ENCODE measurements around the gene TBC1D14. TPM values are rescaled to one million over a fixed set of nuclear protein-coding genes. Genes with fewer than 3 reads are reported as not detected.

Gene TBC1D14
- total RNA-seq, 1 experiment from 2014 or later = 50.2 TPM

DNA sequence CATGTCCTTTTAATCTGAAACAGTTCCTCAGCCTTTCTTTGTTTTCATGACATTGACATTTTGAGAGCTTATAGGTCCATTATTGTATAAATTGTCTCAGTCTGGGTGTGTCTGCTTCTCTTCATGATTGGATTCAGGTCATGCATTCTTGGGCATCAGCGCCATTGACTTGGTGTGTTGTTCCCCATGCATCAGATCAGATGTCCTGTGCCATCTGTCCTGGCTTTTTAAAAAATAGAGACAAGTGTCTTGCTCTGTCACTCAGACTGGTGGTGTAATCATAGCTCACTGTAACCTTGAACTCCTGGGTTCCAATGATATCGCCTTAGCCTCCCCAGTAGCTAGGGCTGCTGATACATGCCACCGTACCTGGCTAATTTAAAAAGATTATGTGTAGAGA lies 55.7 kb downstream of the TBC1D14 start:
- no CpG with 5 or more reads among the region's 3 CpGs for WGBS (ENCODE audit: extremely low coverage, insufficient read length, low lambda C conversion rate)
- no peaks in the 10 kb centered on the region for H3K23me2 ChIP-seq (ENCODE audit: insufficient read length, low read depth, low read length, poor library complexity, severe bottlenecking)
- no peak overlapping the region for H3K14ac ChIP-seq (ENCODE audit: insufficient read depth, low read length)
- H2BK20ac ChIP-seq (ENCODE audit: low read depth, low read length, poor library complexity, severe bottlenecking) = no peak overlapping the region
- no peaks in the 10 kb centered on the region for H4K20me1 ChIP-seq (ENCODE audit: control insufficient read depth, insufficient read depth, insufficient read length)
- H2BK5ac ChIP-seq (ENCODE audit: insufficient read length, low read length) = no peak overlapping the region
- H3K4me3 Mint-ChIP-seq = no peak overlapping the region
- H2BK12ac ChIP-seq (ENCODE audit: insufficient read length, low read depth, low read length) = no peak overlapping the region
- no peak overlapping the region for H3K23ac ChIP-seq (ENCODE audit: insufficient read length, low read depth, low read length)
- DNase-seq = no peak
- peaks cover 5% of the 10 kb centered on the region; the same call in 1 of the 2 replicates for H3K4me1 ChIP-seq (ENCODE audit: insufficient read depth, low read length)
- no peak overlapping the region; a peak in 1 of 7 replicates for H3K27ac Mint-ChIP-seq
- H3K79me2 ChIP-seq (ENCODE audit: insufficient read depth, low read length) = no peaks in the 10 kb centered on the region; the same call in 1 of the 2 replicates
- H3K4me1 Mint-ChIP-seq = peaks cover 31 to 46% of the 10 kb centered on the region in 2 experiments
- H2AK5ac ChIP-seq (ENCODE audit: insufficient read length, low read length) = no peak overlapping the region
- no peak overlapping the region for H2BK120ac ChIP-seq (ENCODE audit: low read depth, low read length, poor library complexity, severe bottlenecking)
- H3K56ac ChIP-seq (ENCODE audit: insufficient read length, low read depth, low read length) = no peak overlapping the region
- H4K91ac ChIP-seq (ENCODE audit: insufficient read length, low read depth, low read length) = no peak overlapping the region
- no peak overlapping the region for H2BK15ac ChIP-seq (ENCODE audit: low read depth, low read length)
- no peak overlapping the region for H3K18ac ChIP-seq (ENCODE audit: insufficient read length, low read depth, low read length)
- H3K36me3 Mint-ChIP-seq (ENCODE audit: insufficient read depth in 1 of 3, low read depth in 3 of 3) = peaks cover 7 to 14% (median 9%) of the 10 kb centered on the region in 3 experiments
- no peaks in the 10 kb centered on the region for H3K27me3 ChIP-seq (ENCODE audit: insufficient read depth, low read length)
- TF ChIP-seq, protein P1, sequence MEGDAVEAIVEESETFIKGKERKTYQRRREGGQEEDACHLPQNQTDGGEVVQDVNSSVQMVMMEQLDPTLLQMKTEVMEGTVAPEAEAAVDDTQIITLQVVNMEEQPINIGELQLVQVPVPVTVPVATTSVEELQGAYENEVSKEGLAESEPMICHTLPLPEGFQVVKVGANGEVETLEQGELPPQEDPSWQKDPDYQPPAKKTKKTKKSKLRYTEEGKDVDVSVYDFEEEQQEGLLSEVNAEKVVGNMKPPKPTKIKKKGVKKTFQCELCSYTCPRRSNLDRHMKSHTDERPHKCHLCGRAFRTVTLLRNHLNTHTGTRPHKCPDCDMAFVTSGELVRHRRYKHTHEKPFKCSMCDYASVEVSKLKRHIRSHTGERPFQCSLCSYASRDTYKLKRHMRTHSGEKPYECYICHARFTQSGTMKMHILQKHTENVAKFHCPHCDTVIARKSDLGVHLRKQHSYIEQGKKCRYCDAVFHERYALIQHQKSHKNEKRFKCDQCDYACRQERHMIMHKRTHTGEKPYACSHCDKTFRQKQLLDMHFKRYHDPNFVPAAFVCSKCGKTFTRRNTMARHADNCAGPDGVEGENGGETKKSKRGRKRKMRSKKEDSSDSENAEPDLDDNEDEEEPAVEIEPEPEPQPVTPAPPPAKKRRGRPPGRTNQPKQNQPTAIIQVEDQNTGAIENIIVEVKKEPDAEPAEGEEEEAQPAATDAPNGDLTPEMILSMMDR (conservative IDR thresholded peaks at IDR 0.05) = no peak
- no peak overlapping the region for H3K4ac ChIP-seq (ENCODE audit: low read depth, low read length)
- H3K9me3 Mint-ChIP-seq = peaks cover 0 to 2% of the 10 kb centered on the region in 2 experiments; a peak in 1 of 5 replicates
- H3K27me3 Mint-ChIP-seq (ENCODE audit: low read depth) = no peaks in the 10 kb centered on the region; the same call in 1 of the 2 replicates
- no peak overlapping the region for H3K9ac ChIP-seq (ENCODE audit: extremely low read depth, insufficient read length, low read length)
- no peak overlapping the region for H3T11ph ChIP-seq (ENCODE audit: low read length)
- H3K79me1 ChIP-seq (ENCODE audit: insufficient read depth, low read depth, low read length, poor library complexity, severe bottlenecking) = no peaks in the 10 kb centered on the region
- no peak overlapping the region for H3K27ac ChIP-seq (ENCODE audit: insufficient read length, low read depth, low read length)
- H3K4me2 ChIP-seq (ENCODE audit: insufficient read depth, insufficient read length, low read length) = no peak overlapping the region
- no peak overlapping the region for H2AFZ ChIP-seq (ENCODE audit: low read length)
- H4K5ac ChIP-seq (ENCODE audit: insufficient read length, low read depth, low read length) = no peak overlapping the region
- no peak overlapping the region for H4K8ac ChIP-seq (replicated peaks; ENCODE audit: insufficient read length, low read depth, low read length)
- no peaks in the 10 kb centered on the region for H3K9me3 ChIP-seq (ENCODE audit: control insufficient read depth, low read depth, low read length)
